Spleen (tissue), 11 donors: ENCODE data around the gene PTK6. TPM values are rescaled to one million over a fixed set of nuclear protein-coding genes. Genes with fewer than 3 reads are reported as not detected.

Experiments used
- DNase-seq: peaks from one replicate; pipeline ENCODE4 v3.0.0-alpha.2; 2020
- H3K27ac ChIP-seq, 8 donors: fragments of 200-600 bp; sonication (generic) in 7 of 8; 1 replicate in 4 of 8; 2 replicates in 4 of 8; pipeline versions ENCODE4 v1.5.0 to v1.8.0; 2016 to 2021; ENCODE audit warnings: inconsistent platforms in 4 of 8, mild to moderate bottlenecking in 4 of 8, moderate library complexity in 1 of 8
- H3K27me3 ChIP-seq, 7 donors: fragments of 200-600 bp; sonication (generic) in 6 of 7; replicated peaks in 1 of 7; 1 replicate in 4 of 7; 2 replicates in 3 of 7; pipeline versions ENCODE4 v1.5.0 to v1.8.0; 2016 to 2021; ENCODE audit warnings: inconsistent platforms in 3 of 7, mild to moderate bottlenecking in 1 of 7
- H3K36me3 ChIP-seq, 6 donors: fragments of 200-600 bp; sonication (generic) in 5 of 6; 1 replicate in 4 of 6; 2 replicates in 2 of 6; pipeline versions ENCODE4 v1.5.0 to v1.8.0; 2016 to 2021; ENCODE audit warnings: inconsistent platforms in 2 of 6
- H3K4me1 ChIP-seq, 6 donors: fragments of 200-600 bp; sonication (generic) in 5 of 6; 1 replicate in 3 of 6; 2 replicates in 3 of 6; pipeline versions ENCODE4 v1.5.0 to v1.8.0; 2016 to 2021; ENCODE audit warnings: inconsistent platforms in 3 of 6
- H3K4me3 ChIP-seq, 8 donors: fragments of 200-600 bp; sonication (generic) in 7 of 8; 1 replicate in 4 of 8; 2 replicates in 4 of 8; pipeline versions ENCODE4 v1.5.0 to v1.8.0; 2016 to 2021; ENCODE audit warnings: inconsistent platforms in 4 of 8, mild to moderate bottlenecking in 4 of 8, moderate library complexity in 2 of 8
- H3K9me3 ChIP-seq, 8 donors: fragments of 200-600 bp; sonication (generic) in 7 of 8; 1 replicate in 4 of 8; 2 replicates in 4 of 8; pipeline versions ENCODE4 v1.5.0 to v1.8.0; 2016 to 2021; ENCODE audit warnings: inconsistent platforms in 4 of 8
- POLR2A ChIP-seq, 3 donors: fragments of 450-650 bp; IDR thresholded peaks; one replicate each; pipeline ENCODE4 v1.5.1; 2017; ENCODE audit warnings: antibody characterized with exemption in 3 of 3, mild to moderate bottlenecking in 1 of 3
- POLR2AphosphoS5 ChIP-seq, 3 donors: sonication (generic); formaldehyde crosslinking; IDR thresholded peaks; one replicate each; pipeline ENCODE4 v1.5.1; 2017; ENCODE audit warnings: antibody characterized with exemption in 3 of 3
- WGBS, 5 donors: extraction: QIAGEN DNeasy Blood & Tissue Kit in 3 of 5; methylation state at CpG; one replicate each; pipeline versions ENCODE4 v1.1.5 to v1.1.7; 2013 to 2018; 5-methylcytosine and 5-hydroxymethylcytosine counted together
- intact Hi-C: fragments of 100-400 bp; cut with DNase I; formaldehyde crosslinking; loops from one replicate; pipeline ENCODE4 v1.15.0; 2023; ENCODE audit warnings: low total_unique reads
- polyA plus RNA-seq, 3 donors: library from polyadenylated mRNA; stranded (reverse); fragments of 200-250 nt; gene quantifications; one replicate each; pipeline ENCODE4 v1.2.1, GENCODE V29; 2013
- total RNA-seq, 7 donors: library from RNA; depleted of rRNA in 3 of 7; stranded (reverse); fragments of >200 nt in 3 of 7; fragmentation: NEBNext Ultra II Directional in 4 of 7; extraction: Animal tissue kit (Norgen Biotek cat#: 25700) in 4 of 7; gene quantifications; one replicate each; pipeline versions ENCODE4 v1.1.0 to v1.2.1, GENCODE V29; 2016 to 2021
- TF ChIP-seq, protein P1 (sequence below), 11 experiments: fragments of 200-600 bp in 7 of 11; fragments of 450-650 bp in 4 of 11; sonication (generic) in 4 of 11; IDR thresholded peaks in 8 of 11; conservative IDR thresholded peaks in 3 of 11; 1 replicate in 7 of 11; 2 replicates in 4 of 11; pipeline versions ENCODE4 v1.4.0 to v1.8.0; 2016 to 2021; ENCODE audit warnings: antibody characterized with exemption in 11 of 11, inconsistent platforms in 4 of 11, mild to moderate bottlenecking in 1 of 11
- donor health status: healthy with polysubstance abuse.
- donor health status: DM: no; HTN: no; CAD: no; lungs with moderate emphysema.
- donor health status: DM: no; HTN: no; CAD: no.
- donor health status: Bipolar disorder and iron deficiency.
- donor health status: healthy.
- donor health status: DM: no; HTN: no; CAD: no.
- donor health status: DM: yes; HTN: yes; CAD: no.

Gene PTK6
- total and polyA plus RNA-seq, 10 donors = 0.20 to 1.0 (median 0.71) TPM

- Histone ChIP-seq H3K9me3 (no peaks in the 10 kb centered on the region), H3K36me3 (no peaks in the 10 kb centered on the region), H3K4me3 (peak overlapping the region in 6 of 8 donors; percentile 10 to 60 (median 24)), H3K4me1 (peaks cover 5 to 42% (median 30%) of the 10 kb centered on the region in 6 donors), H3K27ac (no peak overlapping the region), H3K27me3 (peaks cover 0 to 72% (median 40%) of the 10 kb centered on the region in 7 donors)
- TF ChIP-seq POLR2A (IDR thresholded peaks at IDR 0.05) (no peak), POLR2AphosphoS5 (IDR thresholded peaks at IDR 0.05) (peak in 2 of 3 donors; percentile 43 to 60)
- TF ChIP-seq, protein P1, sequence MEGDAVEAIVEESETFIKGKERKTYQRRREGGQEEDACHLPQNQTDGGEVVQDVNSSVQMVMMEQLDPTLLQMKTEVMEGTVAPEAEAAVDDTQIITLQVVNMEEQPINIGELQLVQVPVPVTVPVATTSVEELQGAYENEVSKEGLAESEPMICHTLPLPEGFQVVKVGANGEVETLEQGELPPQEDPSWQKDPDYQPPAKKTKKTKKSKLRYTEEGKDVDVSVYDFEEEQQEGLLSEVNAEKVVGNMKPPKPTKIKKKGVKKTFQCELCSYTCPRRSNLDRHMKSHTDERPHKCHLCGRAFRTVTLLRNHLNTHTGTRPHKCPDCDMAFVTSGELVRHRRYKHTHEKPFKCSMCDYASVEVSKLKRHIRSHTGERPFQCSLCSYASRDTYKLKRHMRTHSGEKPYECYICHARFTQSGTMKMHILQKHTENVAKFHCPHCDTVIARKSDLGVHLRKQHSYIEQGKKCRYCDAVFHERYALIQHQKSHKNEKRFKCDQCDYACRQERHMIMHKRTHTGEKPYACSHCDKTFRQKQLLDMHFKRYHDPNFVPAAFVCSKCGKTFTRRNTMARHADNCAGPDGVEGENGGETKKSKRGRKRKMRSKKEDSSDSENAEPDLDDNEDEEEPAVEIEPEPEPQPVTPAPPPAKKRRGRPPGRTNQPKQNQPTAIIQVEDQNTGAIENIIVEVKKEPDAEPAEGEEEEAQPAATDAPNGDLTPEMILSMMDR (IDR thresholded peaks at IDR 0.05 in 8 of 11, conservative IDR thresholded peaks at IDR 0.05 in 3 of 11) = peak; percentile 64 to 98 (median 94)
- 20 to 41% (median 25%) methylated on average over 24 to 48 of the region's 48 CpGs for WGBS, 5 donors
- DNase-seq = peak; percentile 94
- intact Hi-C loops = no loop called here
Observed at GRCh38 chr20:63495741-63496595, 41.2 kb downstream of the PTK6 start.

GRCh38 chr20:63495167-63495720 is 41.9 kb downstream of the PTK6 start:
- peaks cover 0 to 72% (median 42%) of the 10 kb centered on the region in 7 donors for H3K27me3 ChIP-seq
- WGBS, 5 donors = 80 to 87% (median 83%) methylated on average over 5 to 8 of the region's 8 CpGs

DNA sequence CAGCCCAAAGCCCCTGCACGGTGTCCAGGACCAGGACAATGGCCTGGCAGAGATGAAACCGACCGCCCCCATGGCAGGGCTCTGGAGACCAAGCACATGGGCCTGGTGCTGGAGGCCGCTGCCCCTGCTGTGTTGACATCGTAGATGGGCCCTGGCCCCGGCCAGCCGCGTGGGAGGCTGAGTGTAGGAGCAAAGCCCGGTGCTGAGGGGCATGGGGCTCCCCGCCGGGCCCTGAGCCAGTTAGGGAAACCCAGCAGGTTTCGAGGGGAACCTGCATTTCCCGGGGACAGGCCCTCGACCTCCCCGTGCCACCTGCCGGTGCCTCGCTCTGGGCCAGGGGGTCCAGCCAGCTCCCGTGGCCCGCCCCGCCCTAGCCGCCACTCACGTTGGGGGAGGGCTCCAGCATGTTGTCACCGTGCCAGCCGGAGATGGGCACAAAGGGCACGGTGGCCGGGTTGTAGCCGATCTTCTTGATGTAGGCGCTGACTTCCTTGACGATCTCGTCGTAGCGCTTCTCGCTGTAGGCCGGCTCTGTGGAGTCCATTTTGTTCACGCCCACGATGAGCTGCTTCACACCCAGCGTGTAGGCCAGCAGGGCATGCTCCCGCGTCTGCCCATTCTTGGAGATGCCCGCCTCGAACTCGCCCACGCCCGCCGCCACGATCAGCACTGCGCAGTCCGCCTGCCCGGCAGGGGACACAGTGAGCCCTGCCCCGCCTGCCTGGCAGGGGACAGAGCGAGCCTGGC is 42.6 kb downstream of the PTK6 start:
- H3K36me3 ChIP-seq = no peaks in the 10 kb centered on the region
- TF ChIP-seq POLR2A (IDR thresholded peaks at IDR 0.05) (no peak), POLR2AphosphoS5 (IDR thresholded peaks at IDR 0.05) (no peak)
- TF ChIP-seq, protein P1 (IDR thresholded peaks at IDR 0.05 in 8 of 11, conservative IDR thresholded peaks at IDR 0.05 in 3 of 11) = no peak
- no peak overlapping the region for H3K27ac ChIP-seq
- WGBS, 5 donors = 79 to 87% (median 85%) methylated on average over 25 to 51 of the region's 51 CpGs
- H3K4me3 ChIP-seq = no peak overlapping the region
- no peak for DNase-seq
- H3K9me3 ChIP-seq = no peaks in the 10 kb centered on the region
- H3K4me1 ChIP-seq = peaks cover 5 to 39% (median 29%) of the 10 kb centered on the region in 6 donors
- intact Hi-C loops = no loop called here
- peaks cover 0 to 72% (median 44%) of the 10 kb centered on the region in 7 donors for H3K27me3 ChIP-seq

More at GRCh38 chr20:63495167-63495720, 41.9 kb downstream of the PTK6 start:
- Histone ChIP-seq H3K9me3 (no peaks in the 10 kb centered on the region), H3K4me1 (peaks cover 5 to 42% (median 30%) of the 10 kb centered on the region in 6 donors), H3K27ac (no peak overlapping the region), H3K36me3 (no peaks in the 10 kb centered on the region), H3K4me3 (no peak overlapping the region)
- TF ChIP-seq POLR2A (IDR thresholded peaks at IDR 0.05) (no peak), POLR2AphosphoS5 (IDR thresholded peaks at IDR 0.05) (no peak)
- intact Hi-C loops = no loop called here
- DNase-seq = no peak

- TF ChIP-seq, protein P1 (IDR thresholded peaks at IDR 0.05 in 8 of 11, conservative IDR thresholded peaks at IDR 0.05 in 3 of 11) = no peak
- no peak for TF ChIP-seq POLR2A (IDR thresholded peaks at IDR 0.05)
- TF ChIP-seq POLR2AphosphoS5 (IDR thresholded peaks at IDR 0.05) = no peak
- no peak for DNase-seq
- 82 to 90% (median 89%) methylated on average over 2 to 7 of the region's 7 CpGs for WGBS, 5 donors
- Histone ChIP-seq H3K27ac (no peak overlapping the region), H3K4me3 (no peak overlapping the region), H3K4me1 (peaks cover 5 to 33% (median 23%) of the 10 kb centered on the region in 6 donors), H3K9me3 (no peaks in the 10 kb centered on the region), H3K36me3 (no peaks in the 10 kb centered on the region), H3K27me3 (peaks cover 0 to 72% (median 42%) of the 10 kb centered on the region in 7 donors)
- intact Hi-C loops = no loop called here
Observed at GRCh38 chr20:63494084-63494419, 43.1 kb downstream of the PTK6 start.
